Activated CD4-positive, CD25-positive, alpha-beta regulatory T cell (primary cell): ENCODE data around the gene KRTAP10-6.
"Not testable (repeated sequence)": the region's sequence is repeated elsewhere in the genome, so short reads cannot be mapped to it uniquely, and the experiment has no call there.

Experiments
- DNase-seq, 4 experiments: peaks; one replicate each; lab custom pipeline; 2025; lab: John Stamatoyannopoulos, UW

Gene KRTAP10-6

GRCh38 chr21:44578371-44579055, 13.8 kb downstream of the KRTAP10-6 start:
- no peak for DNase-seq

- DNase-seq: no peak
These were observed 16.3 kb downstream of the KRTAP10-6 start for GRCh38 chr21:44576025-44576420.

DNA sequence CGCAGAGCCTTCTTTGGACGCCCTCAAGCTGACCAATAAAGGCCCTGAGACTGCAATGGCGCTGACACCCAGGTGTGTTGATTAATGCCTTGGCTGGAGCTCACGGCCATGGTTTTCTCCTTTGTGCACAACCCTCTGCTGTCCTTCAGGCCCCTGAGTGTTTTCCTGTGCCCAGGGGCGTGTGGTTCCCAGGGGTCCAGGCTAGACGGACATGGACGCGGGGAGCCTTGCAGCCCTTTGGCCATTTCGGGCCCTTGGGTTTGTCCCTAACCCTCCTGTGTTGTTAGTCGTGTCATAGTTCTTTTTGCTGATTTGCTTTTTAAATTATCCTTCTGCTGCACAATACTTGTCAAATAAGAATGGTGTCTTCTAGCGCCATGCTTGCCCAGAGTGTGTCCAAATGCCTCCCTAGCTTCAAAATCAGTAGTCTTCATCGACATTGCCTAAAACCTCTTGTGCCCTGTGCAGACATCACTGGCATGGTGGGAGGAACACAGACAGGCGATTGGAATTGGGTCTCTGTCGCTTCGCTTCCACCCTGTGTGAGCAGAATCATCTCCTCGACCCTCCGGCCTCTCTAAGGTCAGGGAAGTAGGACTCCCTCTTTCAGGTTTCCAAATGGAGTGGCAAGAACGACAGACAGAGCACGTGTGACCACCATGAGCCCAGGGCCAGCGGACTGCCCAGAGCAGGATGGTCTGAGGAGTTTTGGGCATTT, 16.8 kb downstream of the KRTAP10-6 start:
- DNase-seq: no peak

DNA sequence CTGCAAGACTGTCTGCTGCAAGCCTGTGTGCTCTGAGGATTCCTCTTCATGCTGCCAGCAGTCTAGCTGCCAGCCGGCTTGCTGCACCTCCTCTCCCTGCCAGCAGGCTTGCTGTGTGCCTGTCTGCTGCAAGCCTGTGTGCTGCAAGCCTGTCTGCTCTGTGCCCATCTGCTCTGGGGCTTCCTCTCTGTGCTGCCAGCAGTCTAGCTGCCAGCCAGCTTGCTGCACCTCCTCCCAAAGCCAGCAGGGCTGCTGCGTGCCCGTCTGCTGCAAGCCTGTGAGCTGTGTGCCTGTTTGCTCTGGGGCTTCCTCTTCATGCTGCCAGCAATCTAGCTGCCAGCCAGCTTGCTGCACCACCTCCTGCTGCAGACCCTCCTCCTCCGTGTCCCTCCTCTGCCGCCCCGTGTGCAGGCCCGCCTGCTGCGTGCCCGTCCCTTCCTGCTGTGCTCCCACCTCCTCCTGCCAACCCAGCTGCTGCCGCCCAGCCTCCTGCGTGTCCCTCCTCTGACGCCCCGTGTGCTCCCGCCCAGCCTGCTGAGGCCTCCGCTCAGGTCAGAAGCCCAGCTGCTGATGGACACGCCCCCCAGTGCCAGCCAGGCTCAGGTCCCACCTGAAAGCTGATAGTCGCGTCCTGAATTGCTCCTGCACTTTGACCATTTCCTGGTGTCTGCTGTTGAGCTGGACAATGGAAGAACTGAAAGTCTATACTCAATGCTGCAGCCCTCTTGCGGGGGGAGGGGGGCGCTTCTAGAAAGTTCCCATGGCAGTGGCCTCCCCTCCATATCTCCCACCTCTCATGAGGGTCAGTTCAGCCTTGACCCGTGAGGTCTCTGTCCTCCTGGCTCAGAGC, 17.6 kb downstream of the KRTAP10-6 start:
- DNase-seq: no peak

DNA sequence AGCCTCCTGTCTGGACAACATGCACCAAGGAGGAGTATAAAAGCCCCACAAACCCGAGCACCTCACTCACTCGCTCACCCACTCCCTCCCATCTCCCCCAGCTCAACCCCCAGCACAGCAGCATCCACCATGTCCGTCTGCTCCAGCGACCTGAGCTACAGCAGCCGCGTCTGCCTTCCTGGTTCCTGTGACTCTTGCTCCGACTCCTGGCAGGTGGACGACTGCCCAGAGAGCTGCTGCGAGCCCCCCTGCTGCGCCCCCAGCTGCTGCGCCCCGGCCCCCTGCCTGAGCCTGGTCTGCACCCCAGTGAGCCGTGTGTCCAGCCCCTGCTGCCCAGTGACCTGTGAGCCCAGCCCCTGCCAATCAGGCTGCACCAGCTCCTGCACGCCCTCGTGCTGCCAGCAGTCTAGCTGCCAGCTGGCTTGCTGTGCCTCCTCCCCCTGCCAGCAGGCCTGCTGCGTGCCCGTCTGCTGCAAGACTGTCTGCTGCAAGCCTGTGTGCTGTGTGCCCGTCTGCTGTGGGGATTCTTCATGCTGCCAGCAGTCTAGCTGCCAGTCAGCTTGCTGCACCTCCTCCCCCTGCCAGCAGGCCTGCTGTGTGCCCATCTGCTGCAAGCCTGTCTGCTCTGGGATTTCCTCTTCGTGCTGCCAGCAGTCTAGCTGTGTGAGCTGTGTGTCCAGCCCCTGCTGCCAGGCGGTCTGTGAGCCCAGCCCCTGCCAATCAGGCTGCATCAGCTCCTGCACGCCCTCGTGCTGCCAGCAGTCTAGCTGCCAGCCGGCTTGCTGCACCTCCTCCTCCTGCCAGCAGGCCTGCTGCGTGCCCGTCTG, 18.5 kb downstream of the KRTAP10-6 start, which contains the start of gene KRTAP10-4:
KRTAP10-4 (plus strand) TSS at position 100 of the 827 bp plus-strand sequence; CDS start at position 130, 30 bp downstream.
- DNase-seq: not testable (repeated sequence)

- no peak for DNase-seq
These were observed 19.2 kb downstream of the KRTAP10-6 start for GRCh38 chr21:44572959-44573583.

- DNase-seq: no peak
These were observed 20.2 kb downstream of the KRTAP10-6 start for GRCh38 chr21:44571844-44572782.

- no peak for DNase-seq
These were observed 21.0 kb downstream of the KRTAP10-6 start for GRCh38 chr21:44571296-44571695.

- no peak for DNase-seq
These were observed 22.3 kb downstream of the KRTAP10-6 start for GRCh38 chr21:44569861-44570517.

GRCh38 chr21:44568667-44569556, 23.4 kb downstream of the KRTAP10-6 start:
- DNase-seq: no peak

GRCh38 chr21:44568261-44568660, 24.0 kb downstream of the KRTAP10-6 start:
- no peak for DNase-seq

DNA sequence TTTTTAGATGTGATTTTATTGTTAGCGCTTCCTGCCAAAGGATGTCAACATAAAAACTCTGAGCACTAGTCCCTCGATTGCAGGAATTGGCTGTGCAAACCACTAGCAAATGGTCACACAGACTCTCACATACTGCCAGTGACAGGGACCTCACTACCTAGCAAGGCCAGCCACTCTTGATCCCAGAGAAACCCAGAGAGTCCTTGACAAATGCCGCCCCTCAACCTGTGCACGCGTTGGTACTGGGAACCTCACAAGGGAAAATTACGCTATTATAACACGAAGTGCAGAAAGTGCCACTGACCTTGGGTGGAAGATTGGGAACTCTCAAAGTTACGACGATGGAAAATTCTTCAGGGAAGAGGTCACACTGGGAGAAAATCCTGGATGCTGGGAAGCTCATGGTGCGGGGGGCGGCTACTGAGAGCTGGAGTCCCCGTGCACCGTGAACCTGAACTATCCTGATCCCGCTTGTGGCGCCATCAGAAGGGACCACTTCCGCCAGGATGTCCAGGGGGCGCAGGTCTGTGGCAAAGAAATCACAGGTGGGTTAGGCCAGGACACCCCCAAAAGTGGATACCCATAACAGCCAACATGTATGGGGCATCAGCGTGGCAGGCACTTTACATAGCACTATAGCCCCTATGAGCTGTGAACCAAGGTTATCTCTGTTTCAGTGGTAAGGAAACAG, 24.7 kb downstream of the KRTAP10-6 start:
- DNase-seq: no peak

GRCh38 chr21:44566403-44566802, 25.9 kb downstream of the KRTAP10-6 start:
- DNase-seq: no peak

GRCh38 chr21:44564886-44565598, 27.3 kb downstream of the KRTAP10-6 start:
- DNase-seq: no peak

DNA sequence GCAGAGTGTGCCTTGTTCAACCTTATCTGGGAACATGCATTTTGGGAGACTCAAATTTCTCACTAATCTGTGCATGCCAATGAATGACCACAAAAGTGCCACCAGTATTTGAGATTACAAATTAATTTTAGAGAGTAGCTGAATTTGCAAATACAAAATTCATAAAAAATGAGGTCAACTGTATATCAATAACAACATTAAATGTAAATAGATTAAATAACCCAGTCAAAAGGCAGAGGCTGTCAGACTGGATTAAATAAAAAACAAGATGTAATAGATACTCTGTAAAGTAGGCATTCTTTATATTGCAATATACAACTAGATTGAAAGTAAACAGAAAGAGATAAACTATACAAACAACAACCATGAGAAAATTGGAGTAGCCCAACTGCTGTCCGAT, 28.2 kb downstream of the KRTAP10-6 start:
- no peak for DNase-seq

GRCh38 chr21:44558695-44559094, 33.6 kb downstream of the KRTAP10-6 start, which contains the start of gene KRTAP10-3:
KRTAP10-3 (minus strand) TSS chr21:44558795; CDS start chr21:44558715, 80 bp downstream.
- DNase-seq: no peak

- DNase-seq: not testable (repeated sequence)
These were observed 34.0 kb downstream of the KRTAP10-6 start for GRCh38 chr21:44558329-44558675.
